ENCODE results near the gene TBCD.

DNA sequence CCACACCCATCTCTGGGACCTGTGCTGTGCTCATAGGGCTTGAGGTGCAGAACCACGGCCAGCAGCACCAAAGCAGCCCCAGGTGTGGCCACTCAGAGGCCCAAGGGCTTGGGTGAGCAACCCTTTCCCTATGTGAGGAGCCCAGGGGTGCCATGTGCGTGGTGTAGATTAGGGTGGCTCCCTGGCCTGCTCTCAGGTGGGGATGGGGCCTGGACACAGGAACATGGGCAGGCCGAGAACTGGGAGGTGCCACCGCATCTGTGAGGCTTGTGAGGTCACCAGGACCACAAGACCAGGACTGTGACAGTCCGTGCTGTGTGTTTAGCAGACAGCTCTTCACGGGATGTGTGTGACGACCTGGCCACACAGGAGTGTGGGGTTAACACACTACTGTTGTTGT, 191.5 kb downstream of the TBCD start:
- TF ChIP-seq, protein P1, sequence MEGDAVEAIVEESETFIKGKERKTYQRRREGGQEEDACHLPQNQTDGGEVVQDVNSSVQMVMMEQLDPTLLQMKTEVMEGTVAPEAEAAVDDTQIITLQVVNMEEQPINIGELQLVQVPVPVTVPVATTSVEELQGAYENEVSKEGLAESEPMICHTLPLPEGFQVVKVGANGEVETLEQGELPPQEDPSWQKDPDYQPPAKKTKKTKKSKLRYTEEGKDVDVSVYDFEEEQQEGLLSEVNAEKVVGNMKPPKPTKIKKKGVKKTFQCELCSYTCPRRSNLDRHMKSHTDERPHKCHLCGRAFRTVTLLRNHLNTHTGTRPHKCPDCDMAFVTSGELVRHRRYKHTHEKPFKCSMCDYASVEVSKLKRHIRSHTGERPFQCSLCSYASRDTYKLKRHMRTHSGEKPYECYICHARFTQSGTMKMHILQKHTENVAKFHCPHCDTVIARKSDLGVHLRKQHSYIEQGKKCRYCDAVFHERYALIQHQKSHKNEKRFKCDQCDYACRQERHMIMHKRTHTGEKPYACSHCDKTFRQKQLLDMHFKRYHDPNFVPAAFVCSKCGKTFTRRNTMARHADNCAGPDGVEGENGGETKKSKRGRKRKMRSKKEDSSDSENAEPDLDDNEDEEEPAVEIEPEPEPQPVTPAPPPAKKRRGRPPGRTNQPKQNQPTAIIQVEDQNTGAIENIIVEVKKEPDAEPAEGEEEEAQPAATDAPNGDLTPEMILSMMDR (conservative IDR thresholded peaks at IDR 0.05; ENCODE audit: low read depth, low read length): no peak
- no peak for TF ChIP-seq EZH2 (IDR thresholded peaks at IDR 0.05; ENCODE audit: low read length, unreplicated experiment)
- TF ChIP-seq EZH2phosphoT487 (IDR thresholded peaks at IDR 0.05; ENCODE audit: borderline replicate concordance, low read length): no peak
